B cell (primary cell): ENCODE measurements around the gene CUEDC2.

Experiments used
- EZH2 ChIP-seq: IDR thresholded peaks from 2 replicates; pipeline ENCODE4 v1.6.1; 2012; ENCODE audit warnings: borderline replicate concordance, low read depth, mild to moderate bottlenecking, moderate library complexity, low read length; ENCODE audit not compliant: insufficient read depth, poor library complexity, severe bottlenecking
- TF ChIP-seq, protein P1 (sequence below): fragments of 200-600 bp; IDR thresholded peaks from one replicate; pipeline ENCODE4 v1.8.0; 2022; ENCODE audit warnings: antibody characterized with exemption, mild to moderate bottlenecking

DNA sequence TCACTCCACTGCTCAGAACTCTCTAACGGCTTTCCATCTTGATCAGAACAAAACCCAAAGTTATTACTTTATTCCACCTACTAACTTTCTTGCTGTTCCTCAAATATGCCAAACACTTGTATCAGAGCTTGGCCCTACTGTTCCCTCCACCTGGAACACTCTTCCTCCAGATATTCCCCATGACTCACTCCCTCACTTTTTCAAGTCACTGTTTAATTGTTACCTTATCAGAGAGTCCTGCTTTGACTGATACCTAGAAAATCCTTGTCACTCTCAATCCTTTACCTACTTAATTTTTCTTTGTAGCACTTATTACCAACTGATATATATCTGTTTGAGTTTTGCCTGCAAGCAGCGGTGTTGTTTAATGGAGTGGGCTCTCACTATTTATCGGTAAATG is 42.5 kb downstream of the CUEDC2 start:
- TF ChIP-seq EZH2, result no peak
- TF ChIP-seq, protein P1, sequence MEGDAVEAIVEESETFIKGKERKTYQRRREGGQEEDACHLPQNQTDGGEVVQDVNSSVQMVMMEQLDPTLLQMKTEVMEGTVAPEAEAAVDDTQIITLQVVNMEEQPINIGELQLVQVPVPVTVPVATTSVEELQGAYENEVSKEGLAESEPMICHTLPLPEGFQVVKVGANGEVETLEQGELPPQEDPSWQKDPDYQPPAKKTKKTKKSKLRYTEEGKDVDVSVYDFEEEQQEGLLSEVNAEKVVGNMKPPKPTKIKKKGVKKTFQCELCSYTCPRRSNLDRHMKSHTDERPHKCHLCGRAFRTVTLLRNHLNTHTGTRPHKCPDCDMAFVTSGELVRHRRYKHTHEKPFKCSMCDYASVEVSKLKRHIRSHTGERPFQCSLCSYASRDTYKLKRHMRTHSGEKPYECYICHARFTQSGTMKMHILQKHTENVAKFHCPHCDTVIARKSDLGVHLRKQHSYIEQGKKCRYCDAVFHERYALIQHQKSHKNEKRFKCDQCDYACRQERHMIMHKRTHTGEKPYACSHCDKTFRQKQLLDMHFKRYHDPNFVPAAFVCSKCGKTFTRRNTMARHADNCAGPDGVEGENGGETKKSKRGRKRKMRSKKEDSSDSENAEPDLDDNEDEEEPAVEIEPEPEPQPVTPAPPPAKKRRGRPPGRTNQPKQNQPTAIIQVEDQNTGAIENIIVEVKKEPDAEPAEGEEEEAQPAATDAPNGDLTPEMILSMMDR, result no peak
